Ishikawa (cell line): Measurements from ENCODE around the gene CACNA2D4.

ENCODE experiments used
- CEBPB ChIP-seq: IDR thresholded peaks from 2 replicates; pipeline ENCODE4 v1.6.1; 2012
- CREB1 ChIP-seq: IDR thresholded peaks from 2 replicates; pipeline ENCODE4 v1.6.1; 2012; ENCODE audit warnings: low read depth
- EGR1 ChIP-seq: IDR thresholded peaks from 2 replicates; pipeline ENCODE4 v1.6.1; 2012
- EP300 ChIP-seq: IDR thresholded peaks from 2 replicates; pipeline ENCODE4 v1.6.1; 2012; ENCODE audit warnings: borderline replicate concordance
- NFIC ChIP-seq: IDR thresholded peaks from 2 replicates; pipeline ENCODE4 v1.6.1; 2012
- RAD21 ChIP-seq: IDR thresholded peaks from 2 replicates; pipeline ENCODE4 v1.6.1; 2012; ENCODE audit warnings: low read depth
- TAF1 ChIP-seq: IDR thresholded peaks from 2 replicates; pipeline ENCODE4 v1.6.1; 2012; ENCODE audit warnings: low read depth, mild to moderate bottlenecking
- TCF12 ChIP-seq: IDR thresholded peaks from 2 replicates; pipeline ENCODE4 v1.6.1; 2012; ENCODE audit warnings: low read depth
- YY1 ChIP-seq: IDR thresholded peaks from 2 replicates; pipeline ENCODE4 v1.6.1; 2012; ENCODE audit warnings: low read depth
- ZBTB7A ChIP-seq: IDR thresholded peaks from 2 replicates; pipeline ENCODE4 v1.6.1; 2012; ENCODE audit warnings: low read depth
- TF ChIP-seq, protein P1 (sequence below): IDR thresholded peaks from 2 replicates; pipeline ENCODE4 v1.6.1; 2012
- TF ChIP-seq, protein P2 (sequence below): IDR thresholded peaks from 2 replicates; pipeline ENCODE4 v1.6.1; 2012; ENCODE audit warnings: low read depth, mild to moderate bottlenecking
- TF ChIP-seq, protein P3 (sequence below): IDR thresholded peaks from 2 replicates; pipeline ENCODE4 v1.6.1; 2012

DNA sequence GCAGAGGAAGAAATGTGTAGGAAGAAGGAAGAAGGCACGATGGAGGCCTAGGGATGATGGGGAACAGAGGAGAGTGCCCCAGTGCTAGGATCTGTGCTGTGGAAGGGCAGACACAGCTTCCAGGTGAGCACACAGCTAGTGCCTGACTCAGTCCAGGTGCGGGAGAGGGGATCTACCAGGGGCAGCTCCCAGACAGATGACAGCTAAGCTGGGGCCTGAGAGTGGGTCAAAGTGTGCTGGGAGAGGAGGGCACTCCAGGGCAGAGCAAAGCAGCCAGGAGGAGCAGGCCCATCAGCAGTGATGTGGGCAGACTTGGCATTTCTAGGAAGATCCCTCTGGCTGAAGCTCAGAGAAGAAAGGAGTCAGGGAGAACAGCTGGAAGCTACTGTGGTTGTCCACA is 61.4 kb downstream of the CACNA2D4 start:
- TF ChIP-seq YY1: no peak
- TF ChIP-seq, protein P1, sequence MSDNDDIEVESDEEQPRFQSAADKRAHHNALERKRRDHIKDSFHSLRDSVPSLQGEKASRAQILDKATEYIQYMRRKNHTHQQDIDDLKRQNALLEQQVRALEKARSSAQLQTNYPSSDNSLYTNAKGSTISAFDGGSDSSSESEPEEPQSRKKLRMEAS: no peak
- TF ChIP-seq, protein P2, sequence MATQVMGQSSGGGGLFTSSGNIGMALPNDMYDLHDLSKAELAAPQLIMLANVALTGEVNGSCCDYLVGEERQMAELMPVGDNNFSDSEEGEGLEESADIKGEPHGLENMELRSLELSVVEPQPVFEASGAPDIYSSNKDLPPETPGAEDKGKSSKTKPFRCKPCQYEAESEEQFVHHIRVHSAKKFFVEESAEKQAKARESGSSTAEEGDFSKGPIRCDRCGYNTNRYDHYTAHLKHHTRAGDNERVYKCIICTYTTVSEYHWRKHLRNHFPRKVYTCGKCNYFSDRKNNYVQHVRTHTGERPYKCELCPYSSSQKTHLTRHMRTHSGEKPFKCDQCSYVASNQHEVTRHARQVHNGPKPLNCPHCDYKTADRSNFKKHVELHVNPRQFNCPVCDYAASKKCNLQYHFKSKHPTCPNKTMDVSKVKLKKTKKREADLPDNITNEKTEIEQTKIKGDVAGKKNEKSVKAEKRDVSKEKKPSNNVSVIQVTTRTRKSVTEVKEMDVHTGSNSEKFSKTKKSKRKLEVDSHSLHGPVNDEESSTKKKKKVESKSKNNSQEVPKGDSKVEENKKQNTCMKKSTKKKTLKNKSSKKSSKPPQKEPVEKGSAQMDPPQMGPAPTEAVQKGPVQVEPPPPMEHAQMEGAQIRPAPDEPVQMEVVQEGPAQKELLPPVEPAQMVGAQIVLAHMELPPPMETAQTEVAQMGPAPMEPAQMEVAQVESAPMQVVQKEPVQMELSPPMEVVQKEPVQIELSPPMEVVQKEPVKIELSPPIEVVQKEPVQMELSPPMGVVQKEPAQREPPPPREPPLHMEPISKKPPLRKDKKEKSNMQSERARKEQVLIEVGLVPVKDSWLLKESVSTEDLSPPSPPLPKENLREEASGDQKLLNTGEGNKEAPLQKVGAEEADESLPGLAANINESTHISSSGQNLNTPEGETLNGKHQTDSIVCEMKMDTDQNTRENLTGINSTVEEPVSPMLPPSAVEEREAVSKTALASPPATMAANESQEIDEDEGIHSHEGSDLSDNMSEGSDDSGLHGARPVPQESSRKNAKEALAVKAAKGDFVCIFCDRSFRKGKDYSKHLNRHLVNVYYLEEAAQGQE: no peak
- no peak for TF ChIP-seq EGR1
- TF ChIP-seq, protein P3, sequence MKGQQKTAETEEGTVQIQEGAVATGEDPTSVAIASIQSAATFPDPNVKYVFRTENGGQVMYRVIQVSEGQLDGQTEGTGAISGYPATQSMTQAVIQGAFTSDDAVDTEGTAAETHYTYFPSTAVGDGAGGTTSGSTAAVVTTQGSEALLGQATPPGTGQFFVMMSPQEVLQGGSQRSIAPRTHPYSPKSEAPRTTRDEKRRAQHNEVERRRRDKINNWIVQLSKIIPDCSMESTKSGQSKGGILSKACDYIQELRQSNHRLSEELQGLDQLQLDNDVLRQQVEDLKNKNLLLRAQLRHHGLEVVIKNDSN: no peak
- TF ChIP-seq TAF1: no peak
- TF ChIP-seq EP300: no peak
- no peak for TF ChIP-seq TCF12
- TF ChIP-seq RAD21: no peak
- no peak for TF ChIP-seq ZBTB7A
- TF ChIP-seq CEBPB: no peak
- TF ChIP-seq CREB1: no peak
- TF ChIP-seq NFIC: no peak
